CD1c-positive myeloid dendritic cell (primary cell): ENCODE data around the gene SLBP.
"Not testable (repeated sequence)": the region's sequence is repeated elsewhere in the genome, so short reads cannot be mapped to it uniquely, and the experiment has no call there.

Experiments
- DNase-seq: peaks from one replicate; pipeline ENCODE4 v3.0.0-alpha.2; 2016; ENCODE audit errors: extremely low spot score

SLBP gene

GRCh38 chr4:1676605-1677525 is 35.3 kb downstream of the SLBP start:
- DNase-seq, result peak; percentile 11

GRCh38 chr4:1675802-1676137 is 36.3 kb downstream of the SLBP start:
- DNase-seq, result no peak

DNA sequence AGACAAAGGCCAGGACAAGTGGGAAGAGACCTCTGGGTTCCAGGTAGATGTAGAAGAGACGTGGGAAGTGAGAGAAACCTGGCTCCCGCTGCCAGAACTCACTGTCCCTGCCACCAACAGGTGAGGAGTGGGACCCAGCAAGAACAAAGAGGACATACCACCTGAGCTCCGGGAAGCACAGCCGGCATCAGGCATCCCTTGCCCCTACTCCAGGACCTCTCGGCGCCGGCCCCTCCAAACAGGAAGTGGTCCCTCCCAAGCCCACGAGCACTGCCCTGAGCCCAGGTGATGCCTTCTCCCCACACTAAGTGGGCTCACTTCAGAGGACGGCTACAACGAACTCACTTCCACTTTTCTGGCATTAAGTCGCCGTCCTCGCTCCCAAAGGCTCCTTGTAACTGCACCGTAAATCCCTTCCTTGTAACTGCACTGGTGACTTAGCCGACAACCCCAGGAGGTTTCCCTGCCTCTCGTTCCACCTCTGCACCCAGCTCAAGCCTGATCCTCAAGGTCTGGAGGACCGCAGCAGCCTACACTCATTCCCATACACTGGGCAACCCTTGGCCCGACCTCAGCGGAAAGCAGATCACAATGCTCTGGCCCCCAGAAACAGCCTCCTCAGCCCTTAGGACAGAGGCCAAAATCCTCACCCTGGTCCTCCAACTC is 36.9 kb downstream of the SLBP start:
- DNase-seq, result no peak

- DNase-seq, result no peak
Observed at GRCh38 chr4:1674682-1675081, 37.4 kb downstream of the SLBP start.

DNA sequence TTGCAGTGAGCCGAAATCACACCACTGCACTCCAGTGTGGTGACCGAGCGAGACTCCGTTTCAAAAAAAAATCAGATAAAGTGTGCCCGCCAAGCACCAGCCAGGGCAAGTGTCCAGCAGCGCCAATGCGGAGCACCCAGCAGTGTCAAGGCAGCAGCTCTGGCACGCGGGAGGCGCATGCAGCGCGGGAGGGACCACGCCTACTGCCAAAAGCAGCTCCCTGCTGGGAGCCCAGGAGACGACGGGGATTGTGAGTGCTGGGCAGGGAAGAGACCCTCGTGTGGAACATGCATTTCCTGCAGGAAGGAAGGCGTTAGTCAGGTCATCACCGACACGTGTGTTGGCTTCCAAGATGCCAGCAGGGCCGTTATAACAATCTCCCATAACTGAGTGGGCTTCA is 38.4 kb downstream of the SLBP start:
- DNase-seq, result no peak

DNA sequence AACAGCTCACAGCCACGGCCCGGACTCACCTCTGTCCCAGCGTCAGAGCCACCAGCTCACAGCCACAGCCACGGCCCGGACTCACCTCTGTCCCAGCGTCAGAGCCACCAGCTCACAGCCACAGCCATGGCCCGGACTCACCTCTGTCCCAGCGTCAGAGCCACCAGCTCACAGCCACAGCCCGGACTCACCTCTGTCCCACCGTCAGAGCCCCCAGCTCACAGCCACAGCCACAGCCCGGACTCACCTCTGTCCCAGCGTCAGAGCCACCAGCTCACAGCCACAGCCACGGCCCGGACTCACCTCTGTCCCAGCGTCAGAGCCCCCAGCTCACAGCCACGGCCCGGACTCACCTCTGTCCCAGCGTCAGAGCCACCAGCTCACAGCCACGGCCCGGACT is 41.1 kb downstream of the SLBP start:
- DNase-seq, result not testable (repeated sequence)

GRCh38 chr4:1670279-1670678 is 41.8 kb downstream of the SLBP start:
- no peak for DNase-seq

DNA sequence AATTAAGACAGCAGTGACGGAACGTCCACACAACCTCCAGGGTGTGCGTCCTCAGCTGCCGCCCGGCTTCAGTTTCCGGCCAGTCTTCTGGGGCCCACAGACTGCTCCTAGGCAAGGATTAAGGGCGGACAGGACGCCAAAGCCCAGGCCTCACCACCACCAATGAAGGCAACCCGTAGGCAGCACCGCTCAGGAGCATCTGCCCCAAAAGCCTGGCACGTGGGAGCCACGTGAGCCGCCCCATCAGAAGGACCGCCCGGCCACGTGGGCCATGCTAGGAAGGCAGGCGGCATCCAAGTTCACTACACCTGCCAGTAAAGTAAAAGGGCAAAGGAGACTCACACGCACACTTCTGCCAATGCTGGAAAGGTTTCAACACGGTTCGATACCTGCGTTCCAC is 42.3 kb downstream of the SLBP start:
- DNase-seq, result no peak

DNA sequence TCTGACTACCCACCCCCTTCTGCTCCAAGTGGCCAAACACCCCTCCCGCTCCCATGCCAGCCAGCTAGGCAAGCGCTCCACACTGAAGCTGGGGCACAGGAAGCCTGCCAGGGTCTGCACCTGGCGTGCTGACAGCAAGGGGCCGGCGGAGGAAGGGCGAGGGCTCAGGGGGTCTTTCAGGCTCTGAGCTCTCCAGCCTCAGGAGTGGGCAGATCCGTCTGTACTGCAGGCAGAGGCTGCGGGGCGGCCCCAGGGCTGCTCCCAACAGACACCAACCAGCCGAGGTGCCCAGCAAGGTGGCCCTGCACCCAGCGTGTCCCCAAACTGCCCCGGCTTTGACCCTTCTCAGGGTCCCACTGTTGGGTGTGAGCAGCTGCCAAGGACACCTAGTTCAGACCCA is 42.8 kb downstream of the SLBP start:
- DNase-seq, result no peak

DNA sequence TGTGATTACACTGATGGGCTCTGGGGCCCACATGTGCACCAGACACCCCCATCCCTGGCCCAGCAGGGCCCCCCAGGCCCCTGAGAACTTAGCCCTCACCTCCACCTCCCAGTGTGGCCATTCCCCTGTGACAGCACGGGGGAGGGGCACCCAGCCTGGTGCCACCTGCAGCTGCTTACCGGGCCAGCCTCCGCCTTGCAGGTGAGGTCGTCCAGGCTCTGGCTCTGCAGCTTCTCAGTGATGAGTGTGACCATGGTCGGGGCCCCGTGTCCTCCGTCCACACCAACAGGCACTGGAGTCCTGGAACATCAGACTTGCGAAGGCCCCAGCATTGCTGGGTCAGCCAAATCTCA is 43.7 kb downstream of the SLBP start:
- no peak for DNase-seq

GRCh38 chr4:1667273-1667672 is 44.8 kb downstream of the SLBP start:
- no peak for DNase-seq

- no peak for DNase-seq
Observed at GRCh38 chr4:1666391-1666790, 45.7 kb downstream of the SLBP start.

DNA sequence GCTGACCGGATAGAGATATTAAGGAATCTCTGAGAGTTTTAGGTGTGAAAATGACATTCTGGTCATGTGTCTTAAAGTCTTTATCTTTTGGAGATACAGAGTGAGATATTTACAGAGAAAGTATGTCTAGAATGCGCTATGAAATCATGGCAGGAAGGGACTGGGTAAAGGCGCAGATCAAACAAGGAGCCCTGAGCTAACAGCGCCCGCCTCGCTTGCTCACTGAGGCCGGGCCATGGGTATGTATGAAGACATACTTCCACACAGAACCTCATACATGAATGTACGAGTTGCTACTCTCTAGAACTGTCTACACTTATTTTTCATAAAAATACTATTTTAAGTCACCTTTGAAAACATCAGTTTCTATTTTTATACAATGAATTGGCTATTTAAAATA is 48.0 kb downstream of the SLBP start:
- no peak for DNase-seq

DNA sequence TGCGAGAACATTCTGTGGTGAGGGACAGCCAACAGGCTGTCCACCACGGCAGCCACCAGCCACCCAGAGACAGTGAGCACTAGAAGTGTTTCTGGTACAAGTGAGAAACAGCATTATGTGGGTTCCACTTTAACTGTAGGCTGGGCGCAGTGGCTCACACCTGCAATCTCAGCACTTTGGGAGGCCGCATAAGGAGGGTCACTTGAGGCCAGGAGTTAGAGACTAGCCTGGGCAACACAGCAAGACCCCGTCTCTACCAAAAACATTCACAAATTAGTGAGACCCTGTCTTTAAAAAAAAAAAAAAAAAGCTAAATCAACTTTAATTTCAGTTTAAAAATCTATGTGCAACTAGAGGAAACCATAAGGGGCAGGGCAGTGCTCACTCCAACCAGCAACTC is 48.6 kb downstream of the SLBP start:
- DNase-seq, result no peak

GRCh38 chr4:1661695-1662094 is 50.4 kb downstream of the SLBP start:
- no peak for DNase-seq

DNA sequence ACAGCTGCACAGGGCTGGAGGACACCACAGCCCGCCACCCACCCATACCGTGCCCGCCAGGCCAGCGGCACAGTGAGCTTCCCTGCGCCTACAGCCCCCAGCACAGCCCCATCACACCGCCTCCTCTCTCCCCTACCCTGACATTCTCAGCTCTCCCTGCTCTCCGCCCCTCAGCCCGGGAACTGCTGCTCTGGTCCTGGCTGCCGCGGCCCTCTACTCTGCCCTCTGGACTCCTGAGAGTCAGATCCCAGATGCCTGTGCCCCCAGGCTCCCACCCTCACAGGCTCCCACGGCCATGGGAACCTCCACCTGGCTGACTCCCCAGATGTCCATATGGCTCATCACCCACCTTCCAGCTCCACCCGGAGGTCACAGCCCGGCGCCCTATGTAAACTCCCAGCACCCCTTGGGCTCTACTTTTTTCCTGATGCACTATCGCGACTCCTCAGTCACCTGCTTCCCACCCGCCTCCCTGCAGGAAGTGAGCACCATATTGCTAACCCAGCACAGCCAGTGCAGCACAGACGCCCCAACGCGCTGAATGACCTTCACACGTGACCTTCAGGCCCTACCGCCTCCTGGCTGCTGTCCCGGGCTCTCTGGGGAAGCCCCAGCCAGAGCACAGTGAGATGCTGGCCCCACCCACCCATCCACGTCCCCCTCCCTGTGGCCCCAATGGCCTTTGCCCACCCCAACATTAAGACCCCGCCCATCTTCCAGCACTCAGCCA is 51.0 kb downstream of the SLBP start:
- DNase-seq, result no peak

- no peak for DNase-seq
Observed at GRCh38 chr4:1659104-1660043, 52.7 kb downstream of the SLBP start.

GRCh38 chr4:1658581-1658980 is 53.5 kb downstream of the SLBP start:
- DNase-seq, result no peak

DNA sequence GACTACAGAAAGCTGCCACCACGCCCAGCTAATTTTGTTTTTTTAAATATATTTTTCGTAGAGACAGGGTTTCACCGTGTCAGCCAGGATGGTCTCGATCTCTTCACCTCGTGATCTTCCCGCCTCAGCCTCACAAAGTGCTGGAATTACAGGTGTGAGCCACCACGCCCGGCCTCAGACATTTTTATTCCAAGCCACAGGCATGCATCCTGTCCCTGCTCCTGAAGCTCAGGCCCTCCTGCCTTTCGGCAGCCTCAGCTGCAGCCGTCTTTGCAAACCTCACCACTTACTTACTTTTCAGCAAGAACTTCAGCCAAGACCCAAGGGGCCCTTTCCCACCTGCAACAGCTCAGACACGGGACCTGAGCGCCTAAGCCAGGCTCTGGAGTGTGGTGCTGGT is 54.0 kb downstream of the SLBP start:
- no peak for DNase-seq

GRCh38 chr4:1656986-1657385 is 55.1 kb downstream of the SLBP start:
- DNase-seq, result no peak

GRCh38 chr4:1656132-1656531 is 56.0 kb downstream of the SLBP start:
- no peak for DNase-seq

- no peak for DNase-seq
Observed at GRCh38 chr4:1655676-1656075, 56.4 kb downstream of the SLBP start.
